OCI-LY3 (cell line): ENCODE results near the gene ACYP1.
"Not testable (repeated sequence)": the region's sequence is repeated elsewhere in the genome, so short reads cannot be mapped to it uniquely, and the experiment has no call there.

Experiments used
- H2AFZ ChIP-seq: fragments of 200-600, 300-600 bp; shearing (Covaris generic); 2 replicates; pipeline ENCODE4 v1.6.0; 2014; ENCODE audit warnings: antibody characterized with exemption, low read depth, low read length
- H3K27ac ChIP-seq: fragments of 200-600, 300-600 bp; sonication (generic); 2 replicates; pipeline ENCODE4 v1.5.1; 2014; ENCODE audit warnings: mild to moderate bottlenecking, low read length, moderate library complexity, mixed read lengths
- H3K27me3 ChIP-seq: fragments of 200-600, 300-600 bp; sonication (generic); 2 replicates; pipeline ENCODE4 v1.6.1; 2014; ENCODE audit warnings: low read depth, low read length, mixed read lengths
- H3K36me3 ChIP-seq: fragments of 200-600, 300-600 bp; sonication (generic); replicated peaks from 2 replicates; pipeline ENCODE3; 2014; ENCODE audit warnings: low read depth, low read length, mixed read lengths
- H3K4me1 ChIP-seq: fragments of 300-600, 200-600 bp; sonication (generic); 2 replicates; pipeline ENCODE4 v1.6.1; 2014; ENCODE audit warnings: low read length, mixed read lengths
- H3K4me2 ChIP-seq: fragments of 200-600, 300-600 bp; sonication (generic); 2 replicates; pipeline ENCODE4 v1.6.1; 2014; ENCODE audit warnings: low read length, mixed read lengths
- H3K4me3 ChIP-seq: fragments of 300-600, 200-600 bp; sonication (generic); 2 replicates; pipeline ENCODE4 v1.5.1; 2014; ENCODE audit warnings: antibody characterized with exemption, mild to moderate bottlenecking, low read length, moderate library complexity
- H3K79me2 ChIP-seq: fragments of 300-600, 200-600 bp; shearing (Covaris generic); 2 replicates; pipeline ENCODE4 v1.6.1; 2014; ENCODE audit warnings: mild to moderate bottlenecking, low read length, mixed read lengths
- H3K9ac ChIP-seq: fragments of 300-600, 200-600 bp; shearing (Covaris generic); 2 replicates; pipeline ENCODE4 v1.6.0; 2014; ENCODE audit warnings: mild to moderate bottlenecking, low read length, moderate library complexity
- H3K9me3 ChIP-seq: fragments of 200-600, 300-600 bp; shearing (Covaris generic); 2 replicates; pipeline ENCODE4 v1.6.1; 2014; ENCODE audit warnings: low read length, mixed read lengths; ENCODE audit not compliant: insufficient read depth
- H4K20me1 ChIP-seq: fragments of 200-600, 300-600 bp; sonication (generic); 2 replicates; pipeline ENCODE4 v1.6.1; 2016; ENCODE audit warnings: low read length, mixed read lengths; ENCODE audit not compliant: insufficient read depth
- EZH2phosphoT487 ChIP-seq: fragments of 200-600 bp; shearing (Covaris generic); IDR thresholded peaks from 2 replicates; pipeline ENCODE4 v1.6.1; 2018; ENCODE audit warnings: antibody characterized with exemption, mixed run types, low read depth
- TF ChIP-seq, protein P1 (sequence below): fragments of 200-600, 300-600 bp; sonication (generic); IDR thresholded peaks from 2 replicates; pipeline ENCODE4 v1.5.1; 2014; ENCODE audit warnings: antibody characterized with exemption, low read length, low read depth

Gene ACYP1

GRCh38 chr14:75069811-75070145, 6.0 kb upstream of the ACYP1 start:
- Histone ChIP-seq H3K27me3 (no peaks in the 10 kb centered on the region), H3K36me3 (no peaks in the 10 kb centered on the region), H3K4me1 (peaks cover 9% of the 10 kb centered on the region), H3K9ac (peak overlapping the region; percentile 72), H3K4me2 (peak overlapping the region; percentile 97), H3K4me3 (peak overlapping the region; percentile 84), H2AFZ (peak overlapping the region; percentile 89), H4K20me1 (no peaks in the 10 kb centered on the region), H3K79me2 (peaks cover 9% of the 10 kb centered on the region), H3K9me3 (no peaks in the 10 kb centered on the region), H3K27ac (no peak overlapping the region)
- TF ChIP-seq EZH2phosphoT487: no peak
- TF ChIP-seq, protein P1, sequence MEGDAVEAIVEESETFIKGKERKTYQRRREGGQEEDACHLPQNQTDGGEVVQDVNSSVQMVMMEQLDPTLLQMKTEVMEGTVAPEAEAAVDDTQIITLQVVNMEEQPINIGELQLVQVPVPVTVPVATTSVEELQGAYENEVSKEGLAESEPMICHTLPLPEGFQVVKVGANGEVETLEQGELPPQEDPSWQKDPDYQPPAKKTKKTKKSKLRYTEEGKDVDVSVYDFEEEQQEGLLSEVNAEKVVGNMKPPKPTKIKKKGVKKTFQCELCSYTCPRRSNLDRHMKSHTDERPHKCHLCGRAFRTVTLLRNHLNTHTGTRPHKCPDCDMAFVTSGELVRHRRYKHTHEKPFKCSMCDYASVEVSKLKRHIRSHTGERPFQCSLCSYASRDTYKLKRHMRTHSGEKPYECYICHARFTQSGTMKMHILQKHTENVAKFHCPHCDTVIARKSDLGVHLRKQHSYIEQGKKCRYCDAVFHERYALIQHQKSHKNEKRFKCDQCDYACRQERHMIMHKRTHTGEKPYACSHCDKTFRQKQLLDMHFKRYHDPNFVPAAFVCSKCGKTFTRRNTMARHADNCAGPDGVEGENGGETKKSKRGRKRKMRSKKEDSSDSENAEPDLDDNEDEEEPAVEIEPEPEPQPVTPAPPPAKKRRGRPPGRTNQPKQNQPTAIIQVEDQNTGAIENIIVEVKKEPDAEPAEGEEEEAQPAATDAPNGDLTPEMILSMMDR: no peak

GRCh38 chr14:75069121-75069810, 5.4 kb upstream of the ACYP1 start, which contains the start of gene ZC2HC1C:
Gene ZC2HC1C (plus strand): TSS chr14:75069641. CDS start chr14:75070574, 933 bp downstream.
- no peak for TF ChIP-seq EZH2phosphoT487
- TF ChIP-seq, protein P1: no peak
- Histone ChIP-seq H3K27ac (peak within 1 kb of the TSS; percentile 18; the same call in 1 of the 2 replicates), H3K9ac (peak within 1 kb of the TSS; percentile 72), H3K9me3 (no peaks in the 10 kb centered on the region), H3K36me3 (no peaks in the 10 kb centered on the region), H3K4me2 (peak within 1 kb of the TSS; percentile 97), H4K20me1 (no peaks in the 10 kb centered on the region), H3K27me3 (no peaks in the 10 kb centered on the region), H3K4me3 (peak within 1 kb of the TSS; percentile 84), H3K4me1 (peaks cover 10% of the 10 kb centered on the region), H2AFZ (peak within 1 kb of the TSS; percentile 89), H3K79me2 (peaks cover 9% of the 10 kb centered on the region)

DNA sequence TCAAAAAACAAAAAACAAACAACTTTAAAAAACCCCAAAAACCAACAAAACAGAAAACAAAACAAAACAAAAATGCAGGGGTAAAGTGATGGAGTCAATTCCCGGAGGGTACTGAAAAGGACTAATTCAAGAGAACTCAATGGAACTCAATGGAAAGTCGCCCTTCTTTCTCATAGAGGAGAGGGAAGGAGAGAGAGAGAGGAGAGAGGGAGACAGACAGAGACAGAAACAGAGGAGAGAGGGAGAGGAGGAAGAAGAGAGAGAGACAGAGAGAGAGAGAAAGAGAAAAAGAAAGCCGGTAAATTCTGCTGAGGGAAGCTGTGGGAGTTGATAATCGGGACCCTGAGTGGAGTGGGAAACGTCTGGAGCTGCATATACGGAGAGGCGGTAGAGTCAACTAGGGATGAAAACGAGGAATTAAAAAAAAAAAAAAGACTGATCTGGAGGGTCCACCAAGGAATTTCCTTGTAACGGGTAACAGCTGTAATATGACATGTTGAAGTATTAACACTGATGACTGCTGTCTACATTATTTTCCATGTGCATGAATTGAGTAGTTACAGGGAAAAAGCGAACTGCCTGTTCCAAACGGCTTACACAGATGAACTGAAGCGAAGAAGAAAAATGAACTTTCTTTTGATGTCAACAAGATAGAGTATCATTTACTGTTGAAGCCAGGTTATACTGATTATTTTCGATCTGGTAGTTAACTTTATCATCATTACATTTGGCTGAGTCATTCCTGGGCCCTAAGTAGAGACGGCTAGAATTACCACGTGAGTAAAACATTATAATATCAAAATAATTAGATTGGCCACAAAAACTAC, 4.7 kb upstream of the ACYP1 start:
- H3K79me2 ChIP-seq: peaks cover 10% of the 10 kb centered on the region
- no peaks in the 10 kb centered on the region for H3K9me3 ChIP-seq
- peak overlapping the region; percentile 84 for H3K4me3 ChIP-seq
- H3K4me2 ChIP-seq: peak overlapping the region; percentile 97
- no peaks in the 10 kb centered on the region for H3K27me3 ChIP-seq
- H3K36me3 ChIP-seq: no peaks in the 10 kb centered on the region
- no peaks in the 10 kb centered on the region for H4K20me1 ChIP-seq
- no peak for TF ChIP-seq EZH2phosphoT487
- TF ChIP-seq, protein P1: no peak
- H3K9ac ChIP-seq: peak overlapping the region; percentile 72
- peak overlapping the region; percentile 18; the same call in 1 of the 2 replicates for H3K27ac ChIP-seq
- peaks cover 11% of the 10 kb centered on the region for H3K4me1 ChIP-seq
- H2AFZ ChIP-seq: peak overlapping the region; percentile 89

DNA sequence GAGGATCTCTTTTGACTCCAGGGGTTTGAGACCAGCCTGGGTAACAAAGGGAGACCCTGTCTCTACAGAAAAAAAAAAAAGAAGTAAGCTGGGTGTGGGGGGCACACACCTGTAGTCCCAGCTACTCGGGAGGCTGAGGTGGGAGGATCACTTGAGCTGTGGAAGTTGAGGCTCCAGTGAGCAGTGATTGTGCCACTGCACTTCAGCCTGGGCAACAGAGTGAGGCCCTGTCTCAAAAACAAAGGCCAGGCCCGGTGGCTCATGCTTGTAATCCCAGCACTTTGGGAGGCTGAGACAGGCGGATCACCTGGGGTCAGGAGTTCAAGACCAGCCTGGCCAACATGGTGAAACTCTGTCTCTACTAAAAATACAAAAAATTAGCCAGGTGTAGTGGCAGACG, 3.9 kb upstream of the ACYP1 start:
- not testable (repeated sequence) for H3K36me3 ChIP-seq, H2AFZ ChIP-seq, H3K9me3 ChIP-seq, H3K27me3 ChIP-seq, H3K9ac ChIP-seq, H3K27ac ChIP-seq, H4K20me1 ChIP-seq
- peaks cover 18% of the 10 kb centered on the region for H3K79me2 ChIP-seq
- peak overlapping the region; percentile 97 for H3K4me2 ChIP-seq
- peaks cover 17% of the 10 kb centered on the region for H3K4me1 ChIP-seq
- peak overlapping the region; percentile 84 for H3K4me3 ChIP-seq
